A673 (cell line): ENCODE measurements around the gene ISG15. TPM values are rescaled to one million over a fixed set of nuclear protein-coding genes. Genes with fewer than 3 reads are reported as not detected.

Source experiments
- BruUV-seq: library from RNA; stranded (reverse); fragments of 400-500 nt; replicated peaks from 2 replicates; lab custom pipeline; 2021; lab: Mats Ljungman, UMichigan
- CTCF ChIA-PET: fragments of 300-600 bp; sonication (Branson Sonifier 250); formaldehyde crosslinking; loops from one replicate; lab custom pipeline; 2022; ENCODE audit warnings: antibody characterized with exemption; lab: Charles Lee
- POLR2A ChIA-PET: fragments of 300-600 bp; sonication (Branson Sonifier 250); formaldehyde crosslinking; loops from one replicate; lab custom pipeline; 2022; ENCODE audit warnings: antibody characterized with exemption; ENCODE audit not compliant: low non-redundant PET; lab: Charles Lee
- DNase-seq: peaks from one replicate; pipeline ENCODE4 v3.0.0-alpha.2; 2015; ENCODE audit warnings: low spot score
- H3K27ac ChIP-seq: fragments of 200-600 bp; sonication (generic); 2 replicates; pipeline ENCODE4 v1.5.1; 2016; ENCODE audit warnings: mixed run types, low read depth, mild to moderate bottlenecking, mixed read lengths, antibody characterized with exemption, low read length; ENCODE audit not compliant: poor library complexity, severe bottlenecking
- H3K27me3 ChIP-seq: fragments of 200-600 bp; sonication (generic); replicated peaks from 2 replicates; pipeline ENCODE4 v1.6.1; 2017; ENCODE audit warnings: mixed run types, low read depth, mild to moderate bottlenecking, mixed read lengths, antibody characterized with exemption, low read length; ENCODE audit not compliant: insufficient read depth, poor library complexity
- H3K36me3 ChIP-seq: fragments of 200-600 bp; sonication (generic); 2 replicates; pipeline ENCODE4 v1.6.1; 2016; ENCODE audit warnings: mixed run types, mild to moderate bottlenecking, mixed read lengths, antibody characterized with exemption, low read length; ENCODE audit not compliant: insufficient read depth, poor library complexity, severe bottlenecking
- H3K4me1 ChIP-seq: fragments of 200-600 bp; sonication (generic); 2 replicates; pipeline ENCODE4 v1.6.1; 2017; ENCODE audit warnings: mixed run types, mild to moderate bottlenecking, mixed read lengths, antibody characterized with exemption, low read length; ENCODE audit not compliant: insufficient read depth, poor library complexity, severe bottlenecking
- H3K4me3 ChIP-seq: fragments of 200-600 bp; sonication (generic); 2 replicates; pipeline ENCODE4 v1.5.1; 2016; ENCODE audit warnings: low read depth, mixed run types, mild to moderate bottlenecking, mixed read lengths, low read length; ENCODE audit not compliant: poor library complexity, severe bottlenecking
- H3K9me3 ChIP-seq: fragments of 200-600 bp; sonication (generic); 2 replicates; pipeline ENCODE4 v1.6.1; 2016; ENCODE audit warnings: mixed run types, low read depth, mild to moderate bottlenecking, mixed read lengths, antibody characterized with exemption, low read length; ENCODE audit not compliant: poor library complexity, severe bottlenecking
- CTCF ChIP-seq: fragments of 300-800, 200-600 bp; sonication (generic); conservative IDR thresholded peaks from 2 replicates; pipeline ENCODE4 v1.5.1; 2017; ENCODE audit warnings: low read depth, mild to moderate bottlenecking, antibody characterized with exemption, low read length, moderate library complexity, mixed read lengths
- EZH2 ChIP-seq: fragments of 200-600 bp; sonication (generic); IDR thresholded peaks from 2 replicates; pipeline ENCODE4 v1.6.1; 2017; ENCODE audit warnings: borderline replicate concordance, low read depth, mild to moderate bottlenecking, mixed read lengths, antibody characterized with exemption, low read length; ENCODE audit not compliant: poor library complexity, severe bottlenecking
- intact Hi-C: fragments of 100-400 bp; cut with micrococcal nuclease; formaldehyde crosslinking; loops from one replicate; pipeline ENCODE4 v1.10.0; 2022; ENCODE audit not compliant: unreplicated experiment
- total RNA-seq: library from RNA; stranded (reverse); gene quantifications from 2 replicates; pipeline ENCODE4 v1.2.3, GENCODE V29; 2021

ISG15 gene
- total RNA-seq, 1 experiment from 2014 or later, result 45.3 TPM

GRCh38 chr1:1058921-1059493 is 45.7 kb downstream of the ISG15 start:
- Histone ChIP-seq H3K4me3 (peak overlapping the region; percentile 55), H3K27ac (no peak overlapping the region), H3K4me1 (peaks cover 27% of the 10 kb centered on the region), H3K27me3 (no peaks in the 10 kb centered on the region), H3K9me3 (no peaks in the 10 kb centered on the region), H3K36me3 (peaks cover 5% of the 10 kb centered on the region)
- intact Hi-C loops, result no loop called here
- ChIA-PET CTCF (interaction anchor here (0.9 kb wide), 1 partner anchor 40 kb away, joined by 10 read pairs; no protein-coding TSS in a partner anchor), POLR2A (no interaction called here)
- no TSS peak for BruUV-seq
- peak; percentile 51 for DNase-seq
- no peak for TF ChIP-seq EZH2
- peak; percentile 44; the same call in 1 of the 2 replicates for TF ChIP-seq CTCF

GRCh38 chr1:1059494-1060280 is 46.4 kb downstream of the ISG15 start:
- TF ChIP-seq CTCF (no peak), EZH2 (no peak)
- no peaks in the 10 kb centered on the region for H3K9me3 ChIP-seq
- H3K4me1 ChIP-seq, result peaks cover 30% of the 10 kb centered on the region
- POLR2A ChIA-PET, result no interaction called here
- CTCF ChIA-PET, result interaction anchor here (0.6 to 0.9 kb wide), 2 partner anchors 40 to 128 kb away, joined by 3 to 10 read pairs; no protein-coding TSS in a partner anchor
- peak overlapping the region; percentile 55 for H3K4me3 ChIP-seq
- intact Hi-C loops, result loop anchor here (5.0 kb wide), 2 partner anchors 57 to 77 kb away; partner anchors contain the start of genes HES4 and PERM1
- no peaks in the 10 kb centered on the region for H3K27me3 ChIP-seq
- BruUV-seq, result no TSS peak
- H3K36me3 ChIP-seq, result peaks cover 3% of the 10 kb centered on the region
- no peak overlapping the region for H3K27ac ChIP-seq
- peak; percentile 92 for DNase-seq

GRCh38 chr1:1060281-1061000 is 47.1 kb downstream of the ISG15 start:
- intact Hi-C loops, result loop anchor here (5.0 kb wide), 2 partner anchors 58 to 78 kb away; partner anchors contain the start of genes HES4 and PERM1
- Histone ChIP-seq H3K27ac (no peak overlapping the region), H3K4me3 (no peak overlapping the region), H3K36me3 (no peaks in the 10 kb centered on the region), H3K27me3 (no peaks in the 10 kb centered on the region), H3K4me1 (peaks cover 30% of the 10 kb centered on the region), H3K9me3 (no peaks in the 10 kb centered on the region)
- TF ChIP-seq EZH2 (no peak), CTCF (no peak)
- BruUV-seq, result no TSS peak
- DNase-seq, result no peak
- ChIA-PET CTCF (interaction anchor here (0.5 to 0.6 kb wide), 2 partner anchors 35 to 127 kb away, joined by 3 read pairs; no protein-coding TSS in a partner anchor), POLR2A (no interaction called here)
